HEK293 (cell line): ENCODE measurements around the gene ABCA7.
A peak's percentile ranks its signal among the peaks of the same experiment; 100 is the strongest.

Experiments
- GLIS2 ChIP-seq: fragments of 450-650 bp; formaldehyde crosslinking; IDR thresholded peaks from 2 replicates; pipeline ENCODE4 v1.5.1; 2016; ENCODE audit warnings: missing biosample characterization, missing genetic modification characterization
- KLF16 ChIP-seq: fragments of 450-650 bp; formaldehyde crosslinking; IDR thresholded peaks from 2 replicates; pipeline ENCODE4 v1.5.1; 2017; ENCODE audit warnings: missing biosample characterization, missing genetic modification characterization
- KLF9 ChIP-seq: fragments of 450-650 bp; formaldehyde crosslinking; IDR thresholded peaks from 2 replicates; pipeline ENCODE4 v1.5.1; 2016; ENCODE audit warnings: missing biosample characterization, missing genetic modification characterization, low read depth
- OSR2 ChIP-seq: fragments of 450-650 bp; formaldehyde crosslinking; IDR thresholded peaks from 2 replicates; pipeline ENCODE4 v1.5.1; 2016; ENCODE audit warnings: missing biosample characterization, missing genetic modification characterization
- PRDM1 ChIP-seq: fragments of 450-650 bp; formaldehyde crosslinking; IDR thresholded peaks from 2 replicates; pipeline ENCODE4; 2016; ENCODE audit warnings: missing biosample characterization, missing genetic modification characterization
- PRDM10 ChIP-seq: fragments of 450-650 bp; formaldehyde crosslinking; IDR thresholded peaks from 2 replicates; pipeline ENCODE4 v1.5.1; 2016; ENCODE audit warnings: missing biosample characterization, missing genetic modification characterization
- REPIN1 ChIP-seq: fragments of 450-650 bp; formaldehyde crosslinking; IDR thresholded peaks from 2 replicates; pipeline ENCODE4 v1.5.1; 2017; ENCODE audit warnings: missing biosample characterization, missing genetic modification characterization, low read depth
- SP2 ChIP-seq: fragments of 450-650 bp; formaldehyde crosslinking; IDR thresholded peaks from 2 replicates; pipeline ENCODE4 v1.5.1; 2016; ENCODE audit warnings: missing biosample characterization, missing genetic modification characterization
- YY2 ChIP-seq: fragments of 450-650 bp; formaldehyde crosslinking; IDR thresholded peaks from 2 replicates; pipeline ENCODE4 v1.5.1; 2016; ENCODE audit warnings: missing biosample characterization, missing genetic modification characterization
- ZIC2 ChIP-seq: fragments of 450-650 bp; formaldehyde crosslinking; IDR thresholded peaks from 2 replicates; pipeline ENCODE4 v1.5.1; 2016; ENCODE audit warnings: missing biosample characterization, missing genetic modification characterization
- ZNF140 ChIP-seq: fragments of 450-650 bp; formaldehyde crosslinking; IDR thresholded peaks from 2 replicates; pipeline ENCODE4 v1.5.1; 2016; ENCODE audit warnings: missing biosample characterization, missing genetic modification characterization
- ZNF146 ChIP-seq: fragments of 450-650 bp; formaldehyde crosslinking; IDR thresholded peaks from 2 replicates; pipeline ENCODE4 v1.5.1; 2016; ENCODE audit warnings: missing biosample characterization, missing genetic modification characterization
- ZNF169 ChIP-seq: fragments of 450-650 bp; formaldehyde crosslinking; IDR thresholded peaks from 2 replicates; pipeline ENCODE4 v1.5.1; 2016; ENCODE audit warnings: missing biosample characterization, missing genetic modification characterization
- ZNF223 ChIP-seq: fragments of 450-650 bp; formaldehyde crosslinking; IDR thresholded peaks from 2 replicates; pipeline ENCODE4 v1.5.1; 2016; ENCODE audit warnings: missing biosample characterization, missing genetic modification characterization
- ZNF280D ChIP-seq: fragments of 450-650 bp; formaldehyde crosslinking; IDR thresholded peaks from 2 replicates; pipeline ENCODE4 v1.5.1; 2016; ENCODE audit warnings: missing biosample characterization, missing genetic modification characterization
- ZNF311 ChIP-seq: fragments of 450-650 bp; formaldehyde crosslinking; IDR thresholded peaks from 2 replicates; pipeline ENCODE4 v1.5.1; 2017; ENCODE audit warnings: missing biosample characterization, missing genetic modification characterization, borderline replicate concordance
- ZNF423 ChIP-seq: fragments of 450-650 bp; formaldehyde crosslinking; IDR thresholded peaks from 2 replicates; pipeline ENCODE4 v1.5.1; 2016; ENCODE audit warnings: missing biosample characterization, missing genetic modification characterization
- ZNF433 ChIP-seq: fragments of 450-650 bp; formaldehyde crosslinking; IDR thresholded peaks from 2 replicates; pipeline ENCODE4 v1.5.1; 2016; ENCODE audit warnings: missing biosample characterization, missing genetic modification characterization, low read depth
- ZNF473 ChIP-seq: fragments of 450-650 bp; formaldehyde crosslinking; IDR thresholded peaks from 2 replicates; pipeline ENCODE4 v1.5.1; 2017; ENCODE audit warnings: missing biosample characterization, missing genetic modification characterization
- ZNF510 ChIP-seq: fragments of 450-650 bp; formaldehyde crosslinking; IDR thresholded peaks from 2 replicates; pipeline ENCODE4 v1.5.1; 2018; ENCODE audit warnings: mild to moderate bottlenecking, missing genetic modification characterization, missing biosample characterization; ENCODE audit not compliant: insufficient replicate concordance
- ZNF629 ChIP-seq: fragments of 450-650 bp; formaldehyde crosslinking; IDR thresholded peaks from 2 replicates; pipeline ENCODE4 v1.5.1; 2017; ENCODE audit warnings: missing biosample characterization, missing genetic modification characterization
- ZNF660 ChIP-seq: fragments of 450-650 bp; IDR thresholded peaks from 2 replicates; pipeline ENCODE4 v1.5.1; 2018; ENCODE audit warnings: missing biosample characterization, mild to moderate bottlenecking, missing genetic modification characterization
- ZNF777 ChIP-seq: fragments of 450-650 bp; formaldehyde crosslinking; IDR thresholded peaks from 2 replicates; pipeline ENCODE4 v1.5.1; 2017; ENCODE audit warnings: missing biosample characterization, missing genetic modification characterization, borderline replicate concordance
- ZSCAN18 ChIP-seq: fragments of 450-650 bp; formaldehyde crosslinking; IDR thresholded peaks from 2 replicates; pipeline ENCODE4 v1.5.1; 2016; ENCODE audit warnings: missing biosample characterization, missing genetic modification characterization
- ZSCAN30 ChIP-seq: fragments of 450-650 bp; IDR thresholded peaks from 2 replicates; pipeline ENCODE4 v1.5.1; 2018; ENCODE audit warnings: missing biosample characterization, mild to moderate bottlenecking, missing genetic modification characterization, moderate library complexity
- TF ChIP-seq, protein P1 (sequence below): fragments of 450-650 bp; formaldehyde crosslinking; conservative IDR thresholded peaks from 2 replicates; pipeline ENCODE4 v1.5.1; 2016; ENCODE audit warnings: low read depth, missing biosample characterization, missing genetic modification characterization

The ABCA7 gene

GRCh38 chr19:996051-996838 lies 43.7 kb upstream of the ABCA7 start (continued):
- peak; percentile 75 for TF ChIP-seq PRDM10 (tag by site-specific recombination)
- peak; percentile 47; the same call in 1 of the 2 replicates for TF ChIP-seq ZNF280D
- peak; percentile 99 for TF ChIP-seq ZNF629
- peak; percentile 64 for TF ChIP-seq SP2 (tag by site-specific recombination)
- TF ChIP-seq OSR2: peak; percentile 46; the same call in 1 of the 2 replicates
- TF ChIP-seq ZNF169 (tag by site-specific recombination): no peak
- no peak for TF ChIP-seq ZNF433 (tag by site-specific recombination)
- TF ChIP-seq ZSCAN30 (tag by site-specific recombination): peak; percentile 57; the same call in 1 of the 2 replicates
- no peak for TF ChIP-seq ZNF311
- TF ChIP-seq ZNF423 (tag by site-specific recombination): peak; percentile 71; the same call in 1 of the 2 replicates
- TF ChIP-seq, protein P1, sequence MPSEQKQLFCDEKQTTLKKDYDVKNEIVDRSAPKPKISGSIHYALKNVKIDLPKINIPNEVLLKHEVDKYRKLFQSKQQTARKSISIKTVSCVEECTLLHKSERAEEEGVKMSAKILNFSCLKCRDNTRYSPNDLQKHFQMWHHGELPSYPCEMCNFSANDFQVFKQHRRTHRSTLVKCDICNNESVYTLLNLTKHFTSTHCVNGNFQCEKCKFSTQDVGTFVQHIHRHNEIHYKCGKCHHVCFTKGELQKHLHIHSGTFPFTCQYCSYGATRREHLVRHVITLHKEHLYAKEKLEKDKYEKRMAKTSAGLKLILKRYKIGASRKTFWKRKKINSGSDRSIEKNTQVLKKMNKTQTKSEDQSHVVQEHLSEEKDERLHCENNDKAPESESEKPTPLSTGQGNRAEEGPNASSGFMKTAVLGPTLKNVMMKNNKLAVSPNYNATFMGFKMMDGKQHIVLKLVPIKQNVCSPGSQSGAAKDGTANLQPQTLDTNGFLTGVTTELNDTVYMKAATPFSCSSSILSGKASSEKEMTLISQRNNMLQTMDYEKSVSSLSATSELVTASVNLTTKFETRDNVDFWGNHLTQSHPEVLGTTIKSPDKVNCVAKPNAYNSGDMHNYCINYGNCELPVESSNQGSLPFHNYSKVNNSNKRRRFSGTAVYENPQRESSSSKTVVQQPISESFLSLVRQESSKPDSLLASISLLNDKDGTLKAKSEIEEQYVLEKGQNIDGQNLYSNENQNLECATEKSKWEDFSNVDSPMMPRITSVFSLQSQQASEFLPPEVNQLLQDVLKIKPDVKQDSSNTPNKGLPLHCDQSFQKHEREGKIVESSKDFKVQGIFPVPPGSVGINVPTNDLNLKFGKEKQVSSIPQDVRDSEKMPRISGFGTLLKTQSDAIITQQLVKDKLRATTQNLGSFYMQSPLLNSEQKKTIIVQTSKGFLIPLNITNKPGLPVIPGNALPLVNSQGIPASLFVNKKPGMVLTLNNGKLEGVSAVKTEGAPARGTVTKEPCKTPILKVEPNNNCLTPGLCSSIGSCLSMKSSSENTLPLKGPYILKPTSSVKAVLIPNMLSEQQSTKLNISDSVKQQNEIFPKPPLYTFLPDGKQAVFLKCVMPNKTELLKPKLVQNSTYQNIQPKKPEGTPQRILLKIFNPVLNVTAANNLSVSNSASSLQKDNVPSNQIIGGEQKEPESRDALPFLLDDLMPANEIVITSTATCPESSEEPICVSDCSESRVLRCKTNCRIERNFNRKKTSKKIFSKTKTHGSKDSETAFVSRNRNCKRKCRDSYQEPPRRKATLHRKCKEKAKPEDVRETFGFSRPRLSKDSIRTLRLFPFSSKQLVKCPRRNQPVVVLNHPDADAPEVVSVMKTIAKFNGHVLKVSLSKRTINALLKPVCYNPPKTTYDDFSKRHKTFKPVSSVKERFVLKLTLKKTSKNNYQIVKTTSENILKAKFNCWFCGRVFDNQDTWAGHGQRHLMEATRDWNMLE (tag by site-specific recombination): no peak
- no peak for TF ChIP-seq ZNF140 (tag by site-specific recombination)
- TF ChIP-seq ZSCAN18 (tag by site-specific recombination): peak; percentile 73; the same call in 1 of the 2 replicates
- TF ChIP-seq ZNF473 (tag by site-specific recombination): no peak
- 0 out of 2 replicates have a peak, but pooled peaks have one; percentile 20 for TF ChIP-seq ZNF146 (tag by site-specific recombination)
- TF ChIP-seq ZNF777 (tag by site-specific recombination): no peak
- peak; percentile 98 for TF ChIP-seq ZIC2
- TF ChIP-seq ZNF660: peak; percentile 92
- 0 out of 2 replicates have a peak, but pooled peaks have one; percentile 26 for TF ChIP-seq REPIN1 (tag by site-specific recombination)
- peak; percentile 71 for TF ChIP-seq PRDM1 (tag by site-specific recombination)
- peak; percentile 92 for TF ChIP-seq ZNF223 (tag by site-specific recombination)
- TF ChIP-seq GLIS2 (tag by site-specific recombination): peak; percentile 99
- TF ChIP-seq KLF9 (tag by site-specific recombination): peak; percentile 69
- TF ChIP-seq YY2 (tag by site-specific recombination): peak; percentile 51; the same call in 1 of the 2 replicates
- peak; percentile 94 for TF ChIP-seq KLF16 (tag by site-specific recombination)
- TF ChIP-seq ZNF510 (tag by site-specific recombination): no peak
